HG03066 (cell line): ENCODE results near the gene KCNJ11.

ENCODE experiments used
- ATAC-seq: cut with Tn5 transposase; IDR thresholded peaks from one replicate; pipeline ENCODE4 v1.9.1; 2021; ENCODE audit warnings: low read depth; ENCODE audit not compliant: unreplicated experiment

Gene KCNJ11

DNA sequence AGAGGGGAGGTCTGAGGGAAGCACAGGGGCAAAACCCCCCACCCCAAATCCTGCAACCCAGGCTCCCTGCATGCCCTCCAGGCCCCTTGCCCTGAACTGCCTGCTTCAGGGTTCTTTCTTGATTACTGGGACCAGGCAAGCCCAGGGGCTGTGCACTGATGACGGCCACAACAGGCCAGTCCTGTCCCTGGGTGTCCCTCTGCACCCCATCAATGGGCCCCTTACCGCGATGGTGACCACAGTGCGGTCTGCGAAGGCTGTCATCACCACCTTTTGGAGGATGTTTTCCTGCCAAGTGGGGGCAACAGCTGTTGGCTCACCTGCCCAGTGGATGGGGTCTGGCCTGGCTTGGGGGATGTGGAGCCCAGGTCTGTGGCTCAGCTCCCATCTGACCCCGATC lies 5.0 kb upstream of the KCNJ11 start:
- no peak for ATAC-seq

DNA sequence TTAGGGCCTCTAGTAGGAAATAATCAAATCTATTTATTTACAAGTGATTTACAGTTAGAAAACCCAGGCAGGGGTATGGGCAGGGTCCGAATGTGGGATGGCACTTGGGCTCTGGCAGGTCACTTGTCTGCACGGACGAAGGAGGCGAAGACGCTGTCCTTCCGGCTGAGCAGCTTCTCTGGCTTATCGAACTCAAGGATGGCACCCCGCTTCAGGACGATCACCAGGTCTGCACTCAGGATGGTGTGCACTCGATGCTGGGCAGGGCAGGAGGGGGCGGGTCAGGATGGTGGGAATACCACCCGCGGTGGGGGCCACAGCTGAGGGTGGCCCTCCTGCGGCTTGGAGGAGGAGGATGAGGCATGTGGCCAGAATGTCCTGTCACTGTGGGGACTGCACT lies 4.4 kb upstream of the KCNJ11 start:
- ATAC-seq, result no peak

DNA sequence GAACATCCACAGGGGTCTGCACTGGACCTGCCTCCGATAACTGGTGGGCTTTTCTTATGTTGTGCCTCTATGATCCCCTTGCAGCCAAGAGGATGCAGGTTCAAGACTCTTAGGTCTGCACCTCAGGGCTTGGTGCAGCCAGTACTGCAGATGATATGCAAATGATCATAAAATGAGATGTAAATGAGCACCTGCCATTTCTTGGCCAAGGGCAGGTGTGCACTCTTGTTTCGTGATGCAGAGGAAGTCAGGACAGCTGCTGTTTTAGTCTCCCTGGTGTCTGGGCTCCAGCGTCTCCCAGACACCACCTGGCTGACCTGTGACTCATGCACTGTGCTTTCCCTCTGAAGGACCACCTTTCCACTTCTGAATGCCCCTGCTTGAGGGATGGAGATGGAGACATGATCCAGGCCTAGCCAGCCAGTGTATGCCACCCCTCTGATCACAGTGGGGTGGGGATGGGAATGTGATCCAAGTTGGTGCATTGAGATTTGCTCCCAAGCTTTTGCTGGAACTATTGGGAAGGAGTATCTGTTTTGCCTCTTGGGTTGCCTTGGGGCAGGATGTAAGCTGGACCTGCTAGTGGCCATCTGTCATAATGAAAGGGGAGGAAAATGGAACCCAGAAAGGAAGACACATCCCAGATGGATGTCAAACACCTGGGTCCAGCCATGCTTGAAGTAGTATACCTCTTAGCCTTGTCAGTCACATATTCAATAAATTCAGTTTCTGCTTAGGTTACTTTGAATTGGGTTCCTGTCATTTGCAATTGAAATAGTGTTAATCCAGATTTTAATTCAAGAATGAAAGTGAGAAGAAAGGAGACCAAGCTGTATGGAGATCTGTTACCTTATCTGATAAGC lies 3.3 kb upstream of the KCNJ11 start:
- no peak for ATAC-seq

DNA sequence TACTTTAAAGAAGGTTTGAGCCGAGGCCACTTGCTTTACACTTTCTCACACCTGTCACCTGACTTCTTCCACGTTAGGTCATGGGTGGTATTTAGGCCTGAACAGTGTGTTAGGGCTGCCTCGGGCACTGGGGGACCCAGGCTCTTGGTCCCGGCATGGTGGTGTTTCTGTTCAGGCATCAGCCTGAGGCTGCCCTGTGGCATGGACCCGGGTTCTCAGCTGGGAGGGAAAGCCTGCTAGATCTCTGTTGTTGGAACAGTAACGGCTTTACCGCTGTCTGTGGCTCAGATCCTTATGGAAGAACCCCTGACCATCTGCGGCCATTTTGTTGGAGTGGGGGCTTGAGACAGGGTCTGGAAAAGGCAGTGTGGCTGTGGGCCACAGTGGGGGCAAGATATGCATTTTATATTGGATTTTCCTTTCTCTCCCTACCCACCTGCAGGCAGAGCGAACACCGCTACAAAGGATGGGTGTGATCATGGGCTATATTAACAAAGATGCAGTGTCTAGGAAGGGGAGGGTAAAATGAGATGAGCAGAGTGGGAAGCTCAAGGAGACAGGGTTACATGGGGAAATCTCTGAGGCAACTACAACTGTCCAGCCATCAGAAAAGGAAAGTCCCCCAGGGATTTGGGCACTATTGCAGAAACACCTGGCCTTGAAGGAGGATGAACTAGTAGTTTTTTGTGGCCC lies 1.6 kb upstream of the KCNJ11 start:
- ATAC-seq, result no peak

DNA sequence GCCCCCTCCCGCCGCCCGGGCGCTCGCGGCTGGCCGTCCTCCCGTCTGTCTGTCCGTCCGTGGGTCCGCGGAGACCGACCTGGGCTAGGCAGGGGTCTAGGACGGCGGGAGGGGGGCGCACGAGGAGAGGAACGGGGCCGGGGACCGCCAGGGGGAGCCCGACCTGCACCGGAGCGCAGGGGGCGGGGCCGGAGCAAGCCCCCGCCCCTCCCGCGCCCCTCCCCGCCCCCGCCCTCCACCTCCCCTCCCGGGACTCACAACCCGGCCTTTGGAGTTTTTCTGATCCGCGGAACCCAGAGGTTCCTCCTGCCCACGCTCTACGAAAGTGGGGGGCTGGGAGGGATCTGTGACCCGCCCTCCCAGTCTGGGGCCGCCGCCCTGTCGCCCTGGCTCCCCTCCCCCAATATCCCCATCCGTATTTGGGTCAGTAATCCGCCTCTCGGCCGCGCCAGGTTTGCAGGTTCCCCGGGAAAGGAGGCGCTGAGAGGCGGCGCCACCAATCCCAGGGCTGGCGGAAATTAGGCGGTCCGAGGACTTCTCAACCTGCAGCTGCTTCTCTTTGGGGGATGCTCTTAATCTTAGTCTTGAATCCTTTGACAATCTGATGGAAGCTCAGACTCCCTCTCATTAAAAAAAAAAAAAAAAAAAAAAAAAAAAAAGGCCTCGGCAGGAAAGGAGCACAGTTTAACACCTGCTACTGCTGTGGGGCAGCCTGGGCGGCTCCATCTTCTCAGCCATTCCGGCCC lies 925 bp upstream of the KCNJ11 start:
- peak; percentile 51 for ATAC-seq

DNA sequence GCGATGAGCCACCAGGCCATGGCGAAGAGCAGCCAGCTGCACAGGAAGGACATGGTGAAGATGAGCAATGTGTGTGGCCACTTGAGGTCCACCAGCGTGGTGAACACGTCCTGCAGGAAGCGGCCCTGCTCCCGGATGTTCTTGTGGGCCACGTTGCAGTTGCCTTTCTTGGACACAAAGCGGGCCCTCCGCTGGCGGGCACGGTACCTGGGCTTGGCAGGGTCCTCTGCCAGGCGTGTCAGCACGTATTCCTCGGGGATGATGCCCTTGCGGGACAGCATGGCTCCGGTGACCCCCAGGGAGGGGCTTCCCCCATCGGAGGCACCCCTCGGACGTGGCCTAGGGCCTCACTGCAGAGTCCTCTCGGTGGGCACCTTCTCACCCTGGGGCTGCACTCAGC lies 648 bp downstream of the KCNJ11 start:
- ATAC-seq, result no peak

DNA sequence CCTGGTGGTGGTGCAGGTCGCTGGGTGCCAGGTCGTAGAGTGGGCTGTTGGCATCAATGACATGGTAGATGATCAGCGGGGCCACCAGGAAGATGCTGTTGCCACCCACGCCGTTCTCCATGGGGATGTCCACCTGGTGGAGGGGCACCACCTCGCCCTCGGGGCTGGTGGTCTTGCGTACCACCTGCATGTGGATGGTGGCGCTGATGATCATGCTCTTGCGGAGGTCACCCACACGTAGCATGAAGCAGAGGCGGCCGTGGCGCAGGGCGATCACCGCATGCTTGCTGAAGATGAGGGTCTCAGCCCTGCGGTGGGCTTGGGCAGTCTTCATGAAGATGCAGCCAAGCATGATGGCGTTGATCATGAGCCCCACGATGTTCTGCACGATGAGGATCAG lies 1.2 kb downstream of the KCNJ11 start:
- no peak for ATAC-seq

DNA sequence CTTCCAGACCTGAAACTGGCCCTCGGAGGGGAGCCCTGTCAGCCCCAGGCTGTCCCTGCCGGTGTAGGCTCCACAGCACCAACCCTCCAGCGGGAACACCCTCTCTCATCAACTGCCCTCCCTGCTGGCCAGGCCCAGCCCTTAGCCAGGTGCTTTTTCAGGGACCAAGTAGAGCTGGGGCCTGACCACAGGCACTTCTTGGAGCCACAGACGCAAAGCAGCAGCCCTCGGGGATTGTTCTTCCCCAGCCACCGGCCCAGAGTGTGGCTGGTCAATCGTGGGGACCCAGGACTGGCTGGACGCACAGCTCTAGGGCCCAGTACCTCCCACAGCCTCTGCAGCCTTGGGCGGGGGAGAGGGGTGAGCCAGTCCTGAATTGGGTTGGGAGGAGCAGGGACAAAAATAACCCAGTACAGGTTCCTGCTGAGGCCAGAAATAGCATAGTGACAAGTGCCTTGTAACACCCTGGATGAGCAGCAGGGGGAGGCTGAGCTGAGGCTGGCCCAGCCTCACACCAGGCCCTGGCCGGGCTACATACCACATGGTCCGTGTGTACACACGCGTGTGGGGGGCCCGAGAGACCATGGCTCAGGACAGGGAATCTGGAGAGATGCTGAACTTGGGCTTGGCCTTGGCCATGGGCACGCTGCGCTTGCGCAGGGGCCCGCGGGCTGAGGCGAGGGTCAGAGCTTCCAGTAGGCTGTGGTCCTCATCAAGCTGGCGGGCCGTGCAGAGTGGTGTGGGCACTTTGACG lies 2.0 kb downstream of the KCNJ11 start:
- peak; percentile 43 for ATAC-seq

DNA sequence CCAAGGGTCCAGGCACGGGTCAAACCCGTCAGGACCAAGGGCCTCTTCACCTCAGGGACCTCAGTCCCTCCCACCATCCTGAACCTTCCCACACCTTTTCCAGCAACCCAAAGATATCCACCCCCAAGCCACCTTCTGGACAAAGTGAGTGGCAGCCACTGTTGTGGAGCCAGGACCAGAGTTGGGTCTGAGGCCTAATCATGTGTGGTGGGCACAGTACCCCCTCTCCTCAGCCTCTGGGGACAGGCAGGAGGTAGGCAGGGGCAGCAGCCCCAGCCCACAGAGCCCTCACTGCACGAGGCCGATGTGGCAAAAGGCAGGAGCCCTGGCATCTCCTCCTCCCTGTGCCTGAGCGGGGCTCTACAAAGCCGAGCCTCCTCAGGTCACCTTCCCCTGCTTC lies 2.5 kb downstream of the KCNJ11 start:
- ATAC-seq, result no peak

DNA sequence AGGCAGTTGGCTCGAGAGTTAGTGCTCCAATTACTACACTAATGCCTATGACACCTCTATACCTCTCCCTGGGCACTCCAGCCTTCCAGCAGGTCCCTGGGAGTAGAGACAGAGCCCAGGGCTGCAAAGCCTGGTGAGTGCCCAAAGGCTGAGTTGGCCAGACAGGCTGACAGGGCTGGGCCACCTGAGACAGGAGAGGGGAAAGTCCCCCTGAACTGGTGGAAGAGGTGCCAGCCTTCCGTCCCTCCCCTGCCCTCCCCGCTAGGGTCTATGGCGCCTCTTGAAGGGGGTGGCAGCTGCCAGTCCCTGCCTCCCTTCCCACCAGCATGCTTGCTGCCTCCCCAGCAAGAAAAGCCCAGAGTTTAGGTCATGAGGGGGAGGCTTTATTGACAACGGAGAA lies 3.0 kb downstream of the KCNJ11 start:
- ATAC-seq, result no peak

DNA sequence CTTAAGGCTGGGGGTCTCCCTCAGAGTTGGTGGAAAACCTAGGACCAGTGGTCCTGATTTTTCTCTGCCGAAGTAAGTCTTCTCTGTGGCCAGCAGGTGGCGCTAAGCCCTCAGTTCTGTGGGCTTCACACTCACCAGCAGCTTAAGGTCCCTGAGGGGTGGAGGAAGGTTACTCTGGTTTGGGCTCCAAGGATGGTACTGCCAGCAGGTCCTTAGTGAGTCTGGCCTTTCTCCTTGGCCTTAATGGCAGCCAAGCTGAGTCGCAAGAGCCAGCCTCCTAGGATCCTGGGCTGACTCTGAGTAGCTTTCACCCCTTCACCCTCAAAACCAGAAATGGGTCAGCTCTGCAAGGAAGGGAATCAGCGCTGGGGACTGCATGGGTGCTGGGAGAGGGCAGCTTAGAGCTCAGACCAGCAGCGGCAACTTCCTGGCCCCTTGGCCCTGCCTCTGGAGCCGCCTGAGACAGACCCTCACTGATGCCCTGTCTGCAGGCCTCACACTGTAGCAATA lies 4.4 kb downstream of the KCNJ11 start:
- ATAC-seq, result peak; percentile 55

DNA sequence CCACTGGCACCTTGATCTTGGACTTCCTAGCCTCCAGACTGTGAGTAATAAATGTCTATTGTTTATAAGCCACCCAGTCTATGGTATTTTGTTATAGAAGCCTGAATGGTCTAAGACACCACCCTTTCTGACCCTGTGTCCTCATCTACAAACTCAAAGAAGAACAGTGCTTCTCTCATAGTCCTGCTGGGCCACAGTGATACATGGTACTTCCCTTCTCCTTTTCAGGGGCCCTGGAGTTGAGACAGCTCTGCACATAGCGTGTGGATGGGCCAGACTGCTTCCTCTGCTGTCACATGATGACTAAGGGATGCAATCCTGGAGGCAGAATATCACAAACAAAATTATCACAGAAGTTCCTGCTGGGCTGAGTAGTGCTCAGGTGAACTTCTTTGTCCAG lies 5.0 kb downstream of the KCNJ11 start:
- no peak for ATAC-seq

DNA sequence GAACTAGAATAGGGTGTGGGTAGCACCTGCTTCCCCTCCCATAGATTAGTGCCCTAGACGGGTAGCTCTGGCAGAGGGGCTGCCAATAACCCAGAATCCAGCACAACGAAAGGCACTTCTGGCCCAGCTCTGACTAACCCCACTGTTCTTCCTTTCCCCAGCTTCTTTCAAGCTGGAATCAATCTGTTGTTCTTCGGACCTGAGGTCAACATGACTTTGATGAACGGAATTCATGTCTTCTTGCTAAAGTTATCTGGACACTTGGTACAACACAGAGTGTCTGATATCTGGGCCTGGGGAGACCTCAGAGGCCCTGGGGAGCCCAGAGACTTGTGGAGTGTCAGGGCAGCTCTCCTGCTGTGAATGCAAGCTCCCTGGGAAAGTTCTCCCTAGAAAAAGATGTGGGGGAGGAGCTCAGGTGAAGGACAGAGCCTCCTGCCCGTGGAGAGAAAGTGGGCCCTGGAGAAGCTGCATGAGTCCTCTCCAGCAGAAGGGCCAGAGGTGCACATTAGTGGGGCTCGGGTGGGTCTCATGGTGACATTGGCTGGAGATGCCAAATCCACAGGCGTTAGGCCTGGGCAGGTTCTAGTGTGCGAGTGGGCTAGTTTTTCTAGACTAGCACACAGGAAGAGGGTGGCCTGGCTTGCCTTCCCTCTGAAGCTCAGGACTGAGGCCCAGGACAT lies 6.3 kb downstream of the KCNJ11 start:
- ATAC-seq, result no peak

DNA sequence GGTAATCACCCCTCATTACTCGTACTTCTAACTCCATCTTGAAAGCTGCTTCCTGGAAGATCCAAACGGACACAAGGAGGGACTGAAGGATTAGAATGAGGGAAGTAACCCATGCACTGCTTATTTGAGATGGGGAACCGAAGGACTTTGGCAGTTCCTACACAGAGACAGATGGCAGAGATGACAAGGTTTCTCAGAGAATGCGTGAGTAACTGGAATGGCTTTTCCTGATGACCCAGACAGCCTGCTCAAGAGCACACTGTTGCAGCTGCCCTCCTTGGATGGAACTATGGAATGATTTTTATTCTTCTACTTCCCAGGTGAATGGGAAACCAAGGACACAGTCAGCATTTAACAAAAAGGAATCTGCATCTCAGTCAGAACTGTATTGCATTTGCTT lies 7.3 kb downstream of the KCNJ11 start:
- no peak for ATAC-seq

DNA sequence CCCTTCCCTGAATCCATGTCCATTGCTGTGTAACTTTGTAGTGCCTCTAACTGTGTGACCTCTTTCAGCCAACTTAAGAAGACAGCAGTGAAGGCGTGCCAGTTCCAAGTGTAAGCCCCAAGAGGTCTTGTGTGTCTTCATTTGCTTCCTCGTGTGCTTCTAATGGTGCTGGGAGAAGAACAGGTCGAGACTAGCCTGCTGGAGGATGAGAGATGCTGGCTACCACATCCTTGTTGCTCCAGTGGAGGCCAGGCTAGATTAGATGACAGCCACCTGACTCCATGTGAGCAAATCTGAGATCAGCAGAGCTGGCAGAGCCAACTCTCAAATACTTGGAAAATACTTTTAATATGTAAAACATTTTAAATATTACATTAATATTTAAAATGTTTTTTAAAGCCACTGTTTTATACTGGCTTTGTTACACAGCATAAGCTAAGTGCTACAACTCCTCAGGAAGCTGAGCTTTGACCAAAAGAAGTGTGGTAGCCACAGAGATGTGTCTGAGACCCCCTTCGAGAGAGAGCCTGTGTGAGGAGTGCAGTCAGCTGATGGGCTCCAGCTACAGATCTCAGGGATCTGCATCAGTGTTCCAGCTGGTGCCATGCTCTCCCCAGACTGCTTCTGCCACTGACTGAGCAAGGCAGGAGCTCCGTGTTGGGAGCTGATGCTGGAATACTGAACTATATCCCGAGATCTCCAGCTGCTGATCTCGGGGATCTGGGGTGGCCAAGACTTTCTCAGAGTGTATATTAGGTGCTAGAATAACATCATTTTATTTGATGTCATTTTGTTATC lies 8.9 kb downstream of the KCNJ11 start:
- no peak for ATAC-seq

DNA sequence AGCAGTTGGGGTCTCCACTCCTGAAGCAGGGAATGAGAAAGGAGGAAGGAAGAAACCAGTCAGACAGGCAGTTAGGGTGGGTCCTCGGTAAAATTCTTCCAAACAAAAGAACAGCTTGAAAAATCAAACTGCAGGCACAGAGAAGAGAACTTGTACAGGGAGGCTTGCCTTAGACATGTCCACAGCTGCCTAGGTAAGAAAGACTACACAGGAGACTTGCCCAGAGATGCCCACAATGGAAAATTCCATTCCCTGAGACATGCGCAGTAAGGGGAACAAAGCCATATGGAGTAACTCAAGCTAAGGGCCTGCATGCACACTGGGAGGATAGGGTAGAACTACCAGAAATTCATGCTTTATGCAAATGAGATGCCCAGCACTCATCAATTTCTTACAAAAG lies 9.8 kb downstream of the KCNJ11 start:
- no peak for ATAC-seq

DNA sequence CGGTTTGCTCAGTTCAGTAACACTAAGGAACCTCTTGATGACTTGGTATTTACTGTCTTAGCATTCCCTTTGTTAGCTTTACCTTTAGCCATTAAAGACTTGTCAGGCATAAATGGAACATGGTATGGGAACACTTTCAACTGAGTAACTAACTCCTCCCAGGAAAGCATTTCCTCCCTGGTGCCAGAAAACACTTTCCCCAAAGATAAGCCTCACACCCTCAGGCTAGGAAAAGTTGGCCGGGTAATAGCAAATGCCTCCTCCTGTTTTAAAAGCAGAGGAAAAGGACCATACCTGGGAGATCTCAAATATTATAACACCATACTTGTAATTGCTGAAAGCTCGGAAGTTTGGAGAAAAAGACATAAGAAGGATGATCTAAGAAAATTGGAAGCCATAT lies 12.0 kb downstream of the KCNJ11 start:
- ATAC-seq, result no peak

DNA sequence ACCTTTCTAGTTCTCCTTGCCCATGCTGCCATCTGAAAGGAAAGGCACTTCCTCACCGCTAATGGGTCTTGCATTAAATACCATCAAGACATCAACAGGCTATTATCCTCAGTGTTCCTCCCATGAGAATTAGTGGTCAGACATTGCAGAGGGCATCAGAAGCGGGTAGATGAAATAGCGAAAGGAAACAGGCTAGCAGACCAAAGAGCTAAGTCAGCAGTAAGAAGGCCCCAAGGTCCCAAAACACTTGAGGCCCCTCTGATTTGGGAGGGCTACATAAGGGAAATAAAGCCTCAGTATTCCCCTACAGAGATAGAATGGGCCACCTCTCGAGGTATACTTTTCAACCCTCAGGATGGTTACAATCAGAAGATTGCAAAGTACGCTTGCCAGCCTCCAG lies 12.9 kb downstream of the KCNJ11 start:
- no peak for ATAC-seq

DNA sequence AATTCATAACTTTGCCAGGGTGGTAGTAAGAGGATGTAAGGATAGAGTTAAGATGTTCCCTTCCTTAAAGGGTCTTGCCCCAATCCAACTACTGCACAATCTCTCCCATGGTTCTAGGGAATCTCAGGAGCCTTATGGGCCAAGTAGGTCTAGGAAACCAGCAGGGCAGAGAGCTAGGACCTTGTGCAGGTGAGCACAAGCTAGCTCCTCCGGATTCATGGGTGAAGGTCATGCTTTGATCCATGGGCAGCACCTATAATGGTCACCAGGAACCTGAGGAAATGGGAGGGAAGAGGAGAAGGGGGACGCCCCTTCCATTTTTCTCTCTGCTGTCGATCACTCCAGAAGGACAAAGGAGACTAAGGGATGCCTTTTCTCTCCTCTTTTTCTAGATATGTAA lies 16.8 kb downstream of the KCNJ11 start:
- no peak for ATAC-seq
